Upper lobe of left lung (tissue), 4 donors: Measurements from ENCODE around the gene ZNF32.

ENCODE experiments used
- CTCF ChIP-seq, 6 experiments: fragments of 450-650 bp in 4 of 6; fragments of 200-600 bp in 2 of 6; sonication (generic) in 2 of 6; IDR thresholded peaks; one replicate each; pipeline ENCODE4 v1.5.1; 2016 to 2019; ENCODE audit warnings: antibody characterized with exemption in 6 of 6
- EP300 ChIP-seq, 4 donors: sonication (generic); formaldehyde crosslinking; IDR thresholded peaks; one replicate each; pipeline ENCODE4 v1.5.1; 2017; ENCODE audit warnings: antibody characterized with exemption in 4 of 4, control low read depth in 2 of 4
- POLR2AphosphoS5 ChIP-seq, 2 donors: sonication (generic); formaldehyde crosslinking; IDR thresholded peaks; one replicate each; pipeline ENCODE4 v1.5.1; 2017; ENCODE audit warnings: antibody characterized with exemption in 2 of 2

- no peak for TF ChIP-seq CTCF (IDR thresholded peaks at IDR 0.05)
- TF ChIP-seq POLR2AphosphoS5 (IDR thresholded peaks at IDR 0.05): no peak
- TF ChIP-seq EP300 (IDR thresholded peaks at IDR 0.05): no peak
Observed at GRCh38 chr10:43649185-43649523, 473 bp upstream of the ZNF32 start.
